H54 (cell line): ENCODE results near the gene RFPL4A.
"Not testable (repeated sequence)": the region's sequence is repeated elsewhere in the genome, so short reads cannot be mapped to it uniquely, and the experiment has no call there.

Experiments
- DNase-seq: peaks from one replicate; pipeline ENCODE4 v3.0.0; 2011; ENCODE audit warnings: low spot score, mixed read lengths; ENCODE audit not compliant: insufficient read length
- FAIRE-seq: peaks from 3 replicates; lab custom pipeline; 2011; peaks lifted over from hg19 to GRCh38; lab: Jason Lieb, UNC
- POLR2A ChIP-seq: IDR thresholded peaks from 2 replicates; pipeline ENCODE4 v1.6.1; 2011; ENCODE audit warnings: low read depth, mild to moderate bottlenecking, low read length

The RFPL4A gene

GRCh38 chr19:55758797-55759196 lies at the start of gene RFPL4A:
Gene RFPL4A (plus strand): TSS chr19:55759097. CDS start chr19:55761801, 2,704 bp downstream.
- DNase-seq, FAIRE-seq: not testable (repeated sequence)

- FAIRE-seq = no peak
- no peak for TF ChIP-seq POLR2A
Measured at GRCh38 chr19:55711719-55712118, 47.2 kb upstream of the RFPL4A start.

GRCh38 chr19:55712804-55713631 lies 45.9 kb upstream of the RFPL4A start:
- TF ChIP-seq POLR2A = no peak
- DNase-seq (no peak), FAIRE-seq (no peak)

More at GRCh38 chr19:55711719-55712118, 47.2 kb upstream of the RFPL4A start:
- no peak for DNase-seq

- FAIRE-seq = no peak
- DNase-seq = no peak
- no peak for TF ChIP-seq POLR2A
Measured at GRCh38 chr19:55716531-55716930, 42.4 kb upstream of the RFPL4A start.

GRCh38 chr19:55717251-55717650 lies 41.6 kb upstream of the RFPL4A start:
- TF ChIP-seq POLR2A = no peak
- no peak for FAIRE-seq
- no peak for DNase-seq

GRCh38 chr19:55717879-55718711 lies 40.8 kb upstream of the RFPL4A start:
- not testable (repeated sequence) for FAIRE-seq, DNase-seq

GRCh38 chr19:55720214-55720746 lies 38.6 kb upstream of the RFPL4A start:
- DNase-seq (no peak), FAIRE-seq (no peak)
- TF ChIP-seq POLR2A = no peak

GRCh38 chr19:55720801-55721200 lies 38.1 kb upstream of the RFPL4A start:
- TF ChIP-seq POLR2A = no peak
- no peak for FAIRE-seq
- no peak for DNase-seq

GRCh38 chr19:55723491-55723890 lies 35.4 kb upstream of the RFPL4A start:
- FAIRE-seq = no peak
- no peak for TF ChIP-seq POLR2A
- DNase-seq = no peak

GRCh38 chr19:55730378-55730777 lies 28.5 kb upstream of the RFPL4A start:
- not testable (repeated sequence) for DNase-seq, FAIRE-seq

GRCh38 chr19:55738302-55738701 lies 20.6 kb upstream of the RFPL4A start, which contains the start of gene NLRP9:
Gene NLRP9 (minus strand): TSS chr19:55738402. CDS start chr19:55738374, 28 bp downstream.
- no peak for FAIRE-seq
- DNase-seq = no peak
- TF ChIP-seq POLR2A = no peak

- FAIRE-seq = no peak
- no peak for TF ChIP-seq POLR2A
- DNase-seq = no peak
Measured at GRCh38 chr19:55750715-55751114, 8.2 kb upstream of the RFPL4A start.

GRCh38 chr19:55753401-55753800 lies 5.5 kb upstream of the RFPL4A start:
- no peak for DNase-seq
- no peak for FAIRE-seq

GRCh38 chr19:55756808-55757207 lies 2.1 kb upstream of the RFPL4A start:
- not testable (repeated sequence) for FAIRE-seq, DNase-seq

More at GRCh38 chr19:55753401-55753800, 5.5 kb upstream of the RFPL4A start:
- TF ChIP-seq POLR2A = no peak
